SH-SY5Y (cell line): ENCODE results near the gene MACROH2A1.

ENCODE experiments used
- GATA2 ChIP-seq: IDR thresholded peaks from 2 replicates; pipeline ENCODE4 v1.6.1; 2011; ENCODE audit warnings: mild to moderate bottlenecking, low read depth, low read length
- GATA3 ChIP-seq: IDR thresholded peaks from 2 replicates; pipeline ENCODE4 v1.6.1; 2011; ENCODE audit warnings: low read depth, mild to moderate bottlenecking, low read length, moderate library complexity

DNA sequence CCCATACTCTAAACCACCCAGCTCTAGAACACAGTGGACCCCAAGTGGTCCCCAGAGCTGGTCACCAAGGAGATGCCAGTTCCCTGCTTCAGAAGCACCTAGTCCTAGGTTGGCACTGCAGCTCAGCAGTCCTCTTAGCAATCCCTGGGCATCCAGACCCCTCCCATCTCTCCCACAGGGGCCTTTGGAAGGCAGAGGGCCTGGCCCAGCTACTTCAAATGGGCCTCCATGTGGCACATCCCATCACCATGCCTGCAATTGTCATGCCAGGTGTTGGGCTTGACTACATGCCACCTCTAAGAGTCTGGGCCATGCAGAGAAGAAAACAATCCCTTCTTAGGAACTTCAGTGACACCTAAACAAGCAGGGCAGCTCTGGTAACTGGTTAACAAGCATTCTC, 14.1 kb downstream of the MACROH2A1 start:
- TF ChIP-seq GATA2 (no peak), GATA3 (no peak)
